Endothelial cell of umbilical vein (primary cell): ENCODE results near the gene PPFIA1. TPM values are rescaled to one million over a fixed set of nuclear protein-coding genes. Genes with fewer than 3 reads are reported as not detected.

Source experiments
- BruUV-seq: library from RNA; stranded (reverse); fragments of 400-500 nt; replicated peaks from 2 replicates; lab custom pipeline; 2021; lab: Mats Ljungman, UMichigan
- CTCF ChIA-PET: fragments of 300-600, 350-600 bp; sonication (Branson Sonifier 250); formaldehyde crosslinking; loops from one replicate; lab custom pipeline; 2021; ENCODE audit warnings: antibody characterized with exemption, inconsistent platforms; lab: Charles Lee
- POLR2A ChIA-PET: fragments of 300-600, 350-600 bp; sonication (Branson Sonifier 250); formaldehyde crosslinking; loops from one replicate; lab custom pipeline; 2021; ENCODE audit warnings: antibody characterized with exemption, inconsistent platforms; lab: Charles Lee
- DNase-seq: peaks from one replicate; pipeline ENCODE4 v3.0.0-alpha.2; 2011; ENCODE audit warnings: low read depth, low spot score
- FAIRE-seq: peaks from 2 replicates; lab custom pipeline; 2011; peaks lifted over from hg19 to GRCh38; lab: Jason Lieb, UNC
- H2AFZ ChIP-seq: 2 replicates; pipeline ENCODE4 v1.6.0; 2012; ENCODE audit warnings: low read depth, low read length, control low read depth, inconsistent platforms
- H3K27ac ChIP-seq: 2 replicates; pipeline ENCODE4 v1.5.1; 2011; ENCODE audit warnings: low read depth, mild to moderate bottlenecking, control low read depth, low read length, moderate library complexity; ENCODE audit not compliant: insufficient read depth
- H3K27me3 ChIP-seq, 2 experiments: 2 replicates each; pipeline versions ENCODE4 v1.6.0 to v1.6.1; 2011; ENCODE audit warnings: low read length in 2 of 2, mixed read lengths in 1 of 2; ENCODE audit not compliant: control insufficient read depth in 2 of 2, insufficient read depth in 2 of 2
- H3K36me3 ChIP-seq, 2 experiments: 2 replicates in 1 of 2; 3 replicates in 1 of 2; pipeline ENCODE4 v1.5.1; 2011; ENCODE audit warnings: low read length in 2 of 2, mild to moderate bottlenecking in 1 of 2, moderate library complexity in 1 of 2; ENCODE audit not compliant: control insufficient read depth in 2 of 2, insufficient read depth in 2 of 2; ENCODE audit errors: extremely low read depth in 1 of 2
- H3K4me1 ChIP-seq: 3 replicates; pipeline ENCODE4 v1.5.1; 2011; ENCODE audit warnings: mild to moderate bottlenecking, low read length; ENCODE audit not compliant: control insufficient read depth, insufficient read depth; ENCODE audit errors: extremely low read depth
- H3K4me2 ChIP-seq: 2 replicates; pipeline ENCODE4 v1.6.1; 2011; ENCODE audit warnings: low read length, control low read depth, mixed read lengths; ENCODE audit not compliant: insufficient read depth
- H3K4me3 ChIP-seq, 3 experiments: fragments of 200-600 bp in 1 of 3; sonication (generic), shearing (Covaris generic) in 1 of 3; replicated peaks in 1 of 3; 2 replicates each; pipeline ENCODE4 v1.5.1; 2011 to 2016; ENCODE audit warnings: control low read depth in 3 of 3, low read length in 3 of 3, mild to moderate bottlenecking in 2 of 3, inconsistent platforms in 1 of 3, low read depth in 1 of 3, moderate library complexity in 1 of 3; ENCODE audit not compliant: insufficient read depth in 1 of 3
- H3K79me2 ChIP-seq: 2 replicates; pipeline ENCODE4 v1.6.0; 2012; ENCODE audit warnings: low read length, inconsistent platforms; ENCODE audit not compliant: control insufficient read depth, insufficient read depth
- H3K9ac ChIP-seq: replicated peaks from 2 replicates; pipeline ENCODE3; 2011; ENCODE audit warnings: low read length, control low read depth; ENCODE audit not compliant: insufficient read depth; ENCODE audit errors: extremely low read depth
- H3K9me1 ChIP-seq: replicated peaks from 3 replicates; pipeline ENCODE4 v1.6.0; 2011; ENCODE audit warnings: mild to moderate bottlenecking, low read length; ENCODE audit not compliant: control insufficient read depth, insufficient read depth; ENCODE audit errors: extremely low read depth
- H3K9me3 ChIP-seq: replicated peaks from 2 replicates; pipeline ENCODE4 v1.5.1; 2012; ENCODE audit warnings: low read length, inconsistent platforms; ENCODE audit not compliant: control insufficient read depth, insufficient read depth
- H4K20me1 ChIP-seq: replicated peaks from 2 replicates; pipeline ENCODE3; 2011; ENCODE audit warnings: mild to moderate bottlenecking, low read length; ENCODE audit not compliant: control insufficient read depth, insufficient read depth; ENCODE audit errors: extremely low read depth
- CTCF ChIP-seq, 2 donors: IDR thresholded peaks; 1 replicate in 1 of 2; 2 replicates in 1 of 2; pipeline ENCODE4 v1.5.1; 2011; ENCODE audit warnings: low read length in 2 of 2, mild to moderate bottlenecking in 2 of 2, moderate library complexity in 2 of 2, control low read depth in 1 of 2, inconsistent platforms in 1 of 2, low read depth in 1 of 2; ENCODE audit not compliant: insufficient read depth in 1 of 2; ENCODE audit errors: extremely low read depth in 1 of 2
- FOS ChIP-seq: IDR thresholded peaks from 2 replicates; pipeline ENCODE4 v1.6.1; 2011; ENCODE audit warnings: mild to moderate bottlenecking, low read length, moderate library complexity, borderline replicate concordance; ENCODE audit not compliant: insufficient read depth
- GATA2 ChIP-seq: IDR thresholded peaks from 2 replicates; pipeline ENCODE4 v1.7.0; 2011; ENCODE audit warnings: low read depth, mild to moderate bottlenecking, moderate library complexity, mixed read lengths, low read length; ENCODE audit not compliant: insufficient read length, insufficient read depth
- JUN ChIP-seq: IDR thresholded peaks from 2 replicates; pipeline ENCODE4 v1.6.1; 2011; ENCODE audit warnings: borderline replicate concordance, low read depth; ENCODE audit not compliant: insufficient read length, insufficient read depth
- MYC ChIP-seq: IDR thresholded peaks from one replicate; pipeline ENCODE4 v1.6.1; 2011; ENCODE audit warnings: mild to moderate bottlenecking, low read depth, low read length
- POLR2AphosphoS5 ChIP-seq: IDR thresholded peaks from 2 replicates; pipeline ENCODE4 v1.6.1; 2012; ENCODE audit warnings: low read depth, mild to moderate bottlenecking, control low read depth, low read length, moderate library complexity; ENCODE audit not compliant: insufficient read depth
- dilution Hi-C: fragments of 300-500 bp; cut with MboI; formaldehyde crosslinking; loops from one replicate; pipeline ENCODE4 v1.15.0; 2019; ENCODE audit warnings: low sequenced_read_pairs; ENCODE audit not compliant: extremely low pct_ligation_motif_present
- intact Hi-C: fragments of 100-400 bp; cut with micrococcal nuclease; formaldehyde crosslinking; loops from one replicate; pipeline ENCODE4 v1.10.0; 2022
- polyA plus RNA-seq, 4 experiments: library from polyadenylated mRNA; depleted of rRNA in 3 of 4; stranded (reverse) in 3 of 4; unstranded in 1 of 4; fragments of >200 nt; gene quantifications; 2 replicates each; pipeline versions ENCODE4 v1.2.1 to v1.2.3, GENCODE V29; 2011 to 2012; ENCODE audit warnings: missing spikeins in 1 of 4
- total RNA-seq: library from RNA; stranded (reverse); gene quantifications from 2 replicates; pipeline ENCODE4 v1.2.3, GENCODE V29; 2021
- TF ChIP-seq, protein P1 (sequence below): IDR thresholded peaks from 2 replicates; pipeline ENCODE4 v1.6.1; 2011; ENCODE audit not compliant: insufficient read depth, insufficient read length

PPFIA1 gene
- total and polyA plus RNA-seq, 2 donors (not counting 3 experiments of a cell fraction or from before 2014, with no cell fraction given) = 44.3 to 60.9 TPM

DNA sequence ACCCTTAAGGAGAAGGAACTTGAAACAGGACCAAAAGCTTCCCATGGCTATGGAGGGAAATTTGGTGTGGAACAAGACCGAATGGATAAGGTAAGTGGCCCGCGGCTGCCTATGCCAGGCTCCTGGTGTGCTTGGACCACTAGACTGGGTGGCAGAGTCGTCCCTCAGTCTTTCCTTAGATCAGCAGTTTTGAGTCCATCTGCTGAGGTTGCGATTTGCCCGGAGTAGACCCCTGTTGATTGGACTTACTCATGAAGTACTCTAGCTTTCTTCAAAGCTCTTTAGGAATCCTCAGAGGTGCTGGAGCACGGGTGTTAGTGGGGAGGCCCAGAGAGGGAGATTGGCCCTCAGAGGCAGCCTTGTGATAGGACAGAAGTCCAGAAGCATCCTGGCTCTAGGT, 139.4 kb downstream of the PPFIA1 start:
- H4K20me1 ChIP-seq = no peaks in the 10 kb centered on the region
- no peaks in the 10 kb centered on the region for H3K9me1 ChIP-seq
- POLR2A ChIA-PET = no interaction called here
- H3K4me2 ChIP-seq = no peak overlapping the region
- FAIRE-seq (no peak), DNase-seq (no peak)
- intact Hi-C loops (no loop called here), dilution Hi-C loops (no loop called here)
- TF ChIP-seq GATA2 (no peak), POLR2AphosphoS5 (no peak), CTCF (IDR thresholded peaks at IDR 0.05; ENCODE audit: extremely low read depth in 1 of 2, insufficient read depth in 1 of 2, low read depth in 1 of 2, low read length in 2 of 2) (no peak), JUN (no peak), FOS (no peak), MYC (no peak)
- TF ChIP-seq, protein P1, sequence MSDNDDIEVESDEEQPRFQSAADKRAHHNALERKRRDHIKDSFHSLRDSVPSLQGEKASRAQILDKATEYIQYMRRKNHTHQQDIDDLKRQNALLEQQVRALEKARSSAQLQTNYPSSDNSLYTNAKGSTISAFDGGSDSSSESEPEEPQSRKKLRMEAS = no peak
- peaks cover 51 to 74% of the 10 kb centered on the region in 2 experiments for H3K36me3 ChIP-seq
- no peak overlapping the region for H2AFZ ChIP-seq
- no peak overlapping the region for H3K4me3 ChIP-seq
- H3K9me3 ChIP-seq = no peaks in the 10 kb centered on the region
- H3K4me1 ChIP-seq = peaks cover 5% of the 10 kb centered on the region
- no peak overlapping the region for H3K27ac ChIP-seq
- no peaks in the 10 kb centered on the region for H3K27me3 ChIP-seq
- CTCF ChIA-PET = no interaction called here
- H3K79me2 ChIP-seq = peaks cover 17% of the 10 kb centered on the region
- H3K9ac ChIP-seq = no peak overlapping the region
- BruUV-seq = no TSS peak
